Activated naive CD4-positive, alpha-beta T cell treated with anti-CD3 and anti-CD28 coated beads, Interleukin-2, amount 50 U/mL, for 24 hours (primary cell): ENCODE results near the gene COX6B2.

Experiments
- H3K27ac Mint-ChIP-seq: one replicate; pipeline ENCODE4 v1.8.0; 2021; ENCODE audit warnings: mild to moderate bottlenecking, mixed read lengths
- H3K27me3 Mint-ChIP-seq: one replicate; pipeline ENCODE4 v1.8.0; 2021; ENCODE audit warnings: mixed read lengths
- H3K36me3 Mint-ChIP-seq: one replicate; pipeline ENCODE4 v1.8.0; 2021; ENCODE audit warnings: mixed read lengths
- H3K4me1 Mint-ChIP-seq: one replicate; pipeline ENCODE4 v1.8.0; 2021; ENCODE audit warnings: mixed read lengths
- H3K4me3 Mint-ChIP-seq: one replicate; pipeline ENCODE4 v1.8.0; 2021; ENCODE audit warnings: mild to moderate bottlenecking, mixed read lengths
- H3K9me3 Mint-ChIP-seq: one replicate; pipeline ENCODE4 v1.8.0; 2021; ENCODE audit warnings: mixed read lengths

Gene COX6B2

DNA sequence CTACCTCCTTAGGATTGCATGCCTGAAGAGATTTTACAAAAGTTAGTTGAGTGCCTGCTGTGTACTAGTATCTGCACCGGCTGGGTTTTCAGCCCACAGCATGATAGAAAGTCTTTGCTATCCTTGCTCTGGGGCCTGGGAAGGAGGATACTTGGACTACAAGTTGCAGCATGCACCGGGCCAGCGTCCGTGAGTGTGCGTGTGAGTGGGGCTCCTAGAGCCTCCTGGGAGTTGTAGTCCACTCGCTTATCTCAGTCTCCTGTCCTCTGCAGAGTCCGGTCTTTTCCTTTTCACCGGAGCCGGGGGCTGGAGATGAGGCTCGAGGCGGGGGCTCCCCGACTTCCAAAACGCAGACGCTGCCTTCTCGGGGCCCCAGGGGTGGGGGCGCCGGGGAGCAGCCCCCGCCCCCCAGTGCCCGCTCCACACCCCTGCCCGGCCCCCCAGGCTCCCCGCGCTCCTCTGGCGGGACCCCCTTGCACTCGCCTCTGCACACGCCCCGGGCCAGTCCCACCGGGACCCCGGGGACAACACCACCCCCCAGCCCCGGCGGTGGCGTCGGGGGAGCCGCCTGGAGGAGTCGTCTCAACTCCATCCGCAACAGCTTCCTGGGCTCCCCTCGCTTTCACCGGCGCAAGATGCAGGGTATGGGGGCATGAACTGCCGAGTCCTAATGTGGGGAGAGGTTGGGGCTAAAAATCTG is 50.1 kb downstream of the COX6B2 start:
- Mint-ChIP-seq H3K9me3 (no peaks in the 10 kb centered on the region), H3K4me3 (no peak overlapping the region), H3K27ac (no peak overlapping the region), H3K27me3 (no peaks in the 10 kb centered on the region), H3K4me1 (peaks cover 9% of the 10 kb centered on the region), H3K36me3 (no peaks in the 10 kb centered on the region)

DNA sequence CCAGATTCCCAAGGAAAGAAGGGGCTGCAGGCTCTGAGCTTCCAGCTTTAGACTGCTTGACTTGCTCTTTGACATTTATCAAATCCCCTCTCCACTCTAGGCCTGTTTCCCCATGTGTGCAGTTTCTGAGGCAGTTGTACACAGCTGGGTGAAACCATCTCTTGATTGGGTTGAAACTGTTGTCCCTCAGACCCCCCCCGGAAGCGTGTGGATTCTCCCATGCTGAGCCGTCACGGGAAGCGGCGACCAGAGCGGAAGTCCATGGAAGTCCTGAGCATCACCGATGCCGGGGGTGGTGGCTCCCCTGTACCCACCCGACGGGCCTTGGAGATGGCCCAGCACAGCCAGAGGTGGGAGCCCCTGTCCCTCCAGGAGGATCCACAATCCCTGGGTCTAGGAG is 51.0 kb downstream of the COX6B2 start:
- Mint-ChIP-seq H3K9me3 (no peaks in the 10 kb centered on the region), H3K27me3 (no peaks in the 10 kb centered on the region), H3K36me3 (no peaks in the 10 kb centered on the region), H3K27ac (no peak overlapping the region), H3K4me3 (no peak overlapping the region), H3K4me1 (peaks cover 9% of the 10 kb centered on the region)

DNA sequence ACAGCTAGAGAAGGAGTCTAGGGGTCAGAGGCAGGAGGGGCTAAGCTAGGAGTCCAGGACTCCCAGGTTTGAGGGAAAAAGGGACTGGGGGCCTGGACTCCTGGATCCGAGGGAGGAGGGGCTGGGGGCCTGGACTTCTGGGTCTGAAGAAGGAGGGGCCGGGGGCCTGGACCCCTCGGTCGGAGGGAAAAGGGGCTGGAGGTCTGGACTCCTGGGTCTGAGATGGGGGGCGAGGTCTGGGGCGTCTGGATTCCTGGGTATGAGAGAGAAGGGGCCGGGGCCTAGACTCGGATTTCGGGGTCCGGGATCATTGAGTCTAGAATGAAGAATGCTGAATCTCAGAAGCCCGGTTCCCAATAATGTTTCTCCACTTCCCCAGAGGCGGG is 52.2 kb downstream of the COX6B2 start:
- H3K27ac Mint-ChIP-seq, result no peak overlapping the region
- no peaks in the 10 kb centered on the region for H3K36me3 Mint-ChIP-seq
- no peaks in the 10 kb centered on the region for H3K9me3 Mint-ChIP-seq
- peak overlapping the region; percentile 84 for H3K4me3 Mint-ChIP-seq
- H3K27me3 Mint-ChIP-seq, result no peaks in the 10 kb centered on the region
- peaks cover 9% of the 10 kb centered on the region for H3K4me1 Mint-ChIP-seq

DNA sequence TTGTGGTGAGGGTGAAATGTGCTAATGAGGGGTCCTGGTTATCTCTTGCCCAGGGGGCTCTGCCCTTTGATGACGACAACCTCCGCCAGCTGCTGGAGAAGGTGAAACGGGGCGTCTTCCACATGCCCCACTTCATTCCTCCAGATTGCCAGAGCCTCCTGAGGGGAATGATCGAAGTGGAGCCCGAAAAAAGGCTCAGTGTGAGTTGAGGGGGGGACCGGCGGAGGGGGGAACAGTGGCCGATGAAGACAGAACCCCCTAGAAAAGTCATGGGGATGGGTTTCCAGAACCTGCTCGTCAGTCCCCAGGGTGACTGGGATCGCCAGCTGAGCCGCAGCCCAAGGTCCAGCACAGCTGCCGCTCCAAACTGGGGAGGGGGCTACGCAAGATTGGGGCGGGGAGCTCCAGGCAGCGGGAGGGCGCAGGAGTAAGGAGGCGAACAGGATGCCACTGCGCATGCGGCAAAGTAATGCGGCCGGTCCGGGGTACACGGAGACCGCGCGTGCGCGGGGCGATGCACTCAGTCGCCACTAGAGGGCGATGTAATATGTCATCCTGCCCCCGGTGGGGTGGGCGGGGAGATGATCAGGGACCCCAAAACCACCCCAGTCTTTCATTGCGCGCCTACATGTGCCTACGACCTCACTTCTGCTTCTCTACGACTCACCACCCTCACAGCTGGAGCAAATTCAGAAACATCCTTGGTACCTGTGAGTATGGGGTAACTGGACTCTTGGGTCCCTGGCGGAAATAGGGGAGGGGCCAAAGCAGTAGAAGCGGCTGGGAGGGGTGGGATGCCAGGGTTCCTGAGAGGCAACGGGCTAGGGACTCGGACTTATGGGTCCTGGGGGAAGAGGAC is 52.8 kb downstream of the COX6B2 start:
- no peaks in the 10 kb centered on the region for H3K27me3 Mint-ChIP-seq
- H3K9me3 Mint-ChIP-seq, result no peaks in the 10 kb centered on the region
- no peaks in the 10 kb centered on the region for H3K36me3 Mint-ChIP-seq
- peak overlapping the region; percentile 84 for H3K4me3 Mint-ChIP-seq
- peak overlapping the region; percentile 14 for H3K27ac Mint-ChIP-seq
- H3K4me1 Mint-ChIP-seq, result peaks cover 9% of the 10 kb centered on the region

DNA sequence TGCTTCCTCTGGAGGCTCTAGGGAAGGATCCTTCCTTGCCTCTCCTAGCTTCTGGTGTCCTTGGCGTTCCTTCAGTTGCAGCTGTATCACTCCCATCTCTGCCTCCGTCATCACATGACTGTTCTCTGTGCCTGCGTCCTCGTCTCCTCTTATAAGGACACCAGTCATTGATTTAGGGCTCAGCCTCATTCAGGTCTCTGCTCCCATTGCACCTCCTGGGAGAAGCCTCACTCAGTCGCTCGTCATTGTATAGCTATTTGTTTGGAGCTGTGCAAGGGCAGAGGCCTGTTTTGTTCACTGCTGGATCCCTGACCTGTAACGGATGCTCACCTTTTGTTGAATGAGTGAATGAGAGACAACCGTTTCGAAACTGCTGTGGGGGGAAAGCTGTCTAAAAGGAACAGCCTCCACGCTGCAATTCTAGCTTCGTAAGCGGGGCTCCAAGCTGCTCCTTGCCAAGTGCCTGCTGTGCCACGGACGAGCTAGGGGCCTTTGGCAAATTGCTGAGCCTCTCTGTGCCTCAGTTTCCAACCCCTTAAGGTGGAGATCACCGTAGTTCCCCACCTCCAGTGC is 53.5 kb downstream of the COX6B2 start:
- no peaks in the 10 kb centered on the region for H3K36me3 Mint-ChIP-seq
- no peaks in the 10 kb centered on the region for H3K27me3 Mint-ChIP-seq
- no peak overlapping the region for H3K27ac Mint-ChIP-seq
- H3K9me3 Mint-ChIP-seq, result no peaks in the 10 kb centered on the region
- peak overlapping the region; percentile 84 for H3K4me3 Mint-ChIP-seq
- peaks cover 9% of the 10 kb centered on the region for H3K4me1 Mint-ChIP-seq

DNA sequence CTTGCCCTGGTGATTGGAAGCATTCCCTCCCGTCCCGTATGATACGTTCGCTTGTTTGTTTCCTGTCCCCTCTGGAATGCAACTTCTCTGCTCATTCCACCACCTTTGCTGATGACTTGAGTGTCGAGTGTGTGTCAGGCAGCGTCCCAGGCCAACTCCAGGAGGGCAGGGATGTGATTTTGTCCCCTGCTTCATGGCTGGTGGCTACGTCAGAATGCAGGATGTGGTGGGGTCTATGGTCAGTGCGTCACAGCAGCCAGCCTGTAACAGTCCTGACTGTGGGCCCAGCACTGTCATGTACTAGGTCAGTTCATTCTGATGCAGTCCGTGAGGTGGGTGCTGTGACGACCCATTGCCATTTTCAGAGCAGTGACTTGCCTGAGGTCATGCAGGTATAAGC is 54.5 kb downstream of the COX6B2 start:
- H3K27ac Mint-ChIP-seq, result no peak overlapping the region
- H3K4me1 Mint-ChIP-seq, result peaks cover 6% of the 10 kb centered on the region
- H3K36me3 Mint-ChIP-seq, result no peaks in the 10 kb centered on the region
- no peaks in the 10 kb centered on the region for H3K9me3 Mint-ChIP-seq
- no peak overlapping the region for H3K4me3 Mint-ChIP-seq
- no peaks in the 10 kb centered on the region for H3K27me3 Mint-ChIP-seq
